ENCODE measurements around the gene MBOAT1. TPM values are rescaled to one million over a fixed set of nuclear protein-coding genes. Genes with fewer than 3 reads are reported as not detected.

The MBOAT1 gene
- total and polyA plus RNA-seq, 3 experiments from 2014 or later, result 3.2 to 12.5 (median 11.6) TPM

GRCh38 chr6:20205722-20206161 is 6.5 kb downstream of the MBOAT1 start:
- Mint-ChIP-seq H3K36me3 (peaks cover 0 to 2% (median 0%) of the 10 kb centered on the region in 3 donors), H3K27me3 (no peaks in the 10 kb centered on the region), H3K9me3 (no peaks in the 10 kb centered on the region), H3K4me3 (peak overlapping the region; percentile 41 to 91 (median 85)), H3K27ac (peak overlapping the region; percentile 85 to 97 (median 94)), H3K4me1 (peaks cover 71 to 95% (median 94%) of the 10 kb centered on the region in 3 donors)
- no peaks in the 10 kb centered on the region for H3K27me3 ChIP-seq (ENCODE audit: insufficient read depth, low read length, poor library complexity, severe bottlenecking)
- peak overlapping the region; percentile 30 for H3K27ac ChIP-seq (ENCODE audit: low read depth, low read length)
- DNase-seq, result no peak
- ChIA-PET CTCF (no interaction called here), POLR2A (no interaction called here)
- peaks cover 47% of the 10 kb centered on the region for H3K4me1 ChIP-seq (ENCODE audit: insufficient read depth, low read length)
- no peaks in the 10 kb centered on the region for H3K9me3 ChIP-seq (ENCODE audit: low read length)
- H3K36me3 ChIP-seq (ENCODE audit: insufficient read depth, low read length), result no peaks in the 10 kb centered on the region
- H3K4me3 ChIP-seq (ENCODE audit: low read length), result no peak overlapping the region

- H3K27ac ChIP-seq (ENCODE audit: low read depth, low read length), result peak overlapping the region; percentile 41
- no peak overlapping the region for H3K4me3 ChIP-seq (ENCODE audit: low read length)
Measured at GRCh38 chr6:20204512-20204894, 7.8 kb downstream of the MBOAT1 start.

GRCh38 chr6:20203561-20204511 is 8.4 kb downstream of the MBOAT1 start:
- no peaks in the 10 kb centered on the region for H3K27me3 ChIP-seq (ENCODE audit: insufficient read depth, low read length, poor library complexity, severe bottlenecking)
- H3K27ac ChIP-seq (ENCODE audit: low read depth, low read length), result peak overlapping the region; percentile 41
- Mint-ChIP-seq H3K4me3 (peak overlapping the region in 4 of 7 donors; percentile 31 to 51 (median 44)), H3K36me3 (peaks cover 0 to 4% (median 3%) of the 10 kb centered on the region in 3 donors), H3K9me3 (no peaks in the 10 kb centered on the region), H3K4me1 (peaks cover 60 to 84% (median 79%) of the 10 kb centered on the region in 3 donors), H3K27ac (peak overlapping the region; percentile 67 to 96 (median 82)), H3K27me3 (no peaks in the 10 kb centered on the region)
- ChIA-PET CTCF (no interaction called here), POLR2A (no interaction called here)
- no peaks in the 10 kb centered on the region for H3K36me3 ChIP-seq (ENCODE audit: insufficient read depth, low read length)
- no peak overlapping the region for H3K4me3 ChIP-seq (ENCODE audit: low read length)
- H3K9me3 ChIP-seq (ENCODE audit: low read length), result no peaks in the 10 kb centered on the region
- no peak for DNase-seq
- H3K4me1 ChIP-seq (ENCODE audit: insufficient read depth, low read length), result peaks cover 44% of the 10 kb centered on the region

More at GRCh38 chr6:20204512-20204894, 7.8 kb downstream of the MBOAT1 start:
- no peak for DNase-seq
- no peaks in the 10 kb centered on the region for H3K27me3 Mint-ChIP-seq
- Histone ChIP-seq H3K9me3 (ENCODE audit: low read length) (no peaks in the 10 kb centered on the region), H3K36me3 (ENCODE audit: insufficient read depth, low read length) (no peaks in the 10 kb centered on the region), H3K4me1 (ENCODE audit: insufficient read depth, low read length) (peaks cover 44% of the 10 kb centered on the region), H3K27me3 (ENCODE audit: insufficient read depth, low read length, poor library complexity, severe bottlenecking) (no peaks in the 10 kb centered on the region)
- peak overlapping the region in 5 of 7 donors; percentile 19 to 85 (median 37) for H3K4me3 Mint-ChIP-seq
- POLR2A ChIA-PET, result no interaction called here
- H3K9me3 Mint-ChIP-seq, result no peaks in the 10 kb centered on the region
- peaks cover 0 to 4% (median 2%) of the 10 kb centered on the region in 3 donors for H3K36me3 Mint-ChIP-seq
- peaks cover 66 to 91% (median 86%) of the 10 kb centered on the region in 3 donors for H3K4me1 Mint-ChIP-seq
- CTCF ChIA-PET, result no interaction called here
- H3K27ac Mint-ChIP-seq, result peak overlapping the region; percentile 67 to 96 (median 82)

- Histone ChIP-seq H3K9me3 (ENCODE audit: low read length) (no peaks in the 10 kb centered on the region), H3K4me1 (ENCODE audit: insufficient read depth, low read length) (peaks cover 44% of the 10 kb centered on the region), H3K4me3 (ENCODE audit: low read length) (no peak overlapping the region), H3K36me3 (ENCODE audit: insufficient read depth, low read length) (no peaks in the 10 kb centered on the region), H3K27ac (ENCODE audit: low read depth, low read length) (peak overlapping the region; percentile 45), H3K27me3 (ENCODE audit: insufficient read depth, low read length, poor library complexity, severe bottlenecking) (no peaks in the 10 kb centered on the region)
- Mint-ChIP-seq H3K27ac (peak overlapping the region in 6 of 8 donors; percentile 32 to 85 (median 60)), H3K4me1 (peaks cover 56 to 84% (median 76%) of the 10 kb centered on the region in 3 donors), H3K36me3 (peaks cover 4 to 10% (median 6%) of the 10 kb centered on the region in 3 donors), H3K27me3 (no peaks in the 10 kb centered on the region), H3K4me3 (no peak overlapping the region), H3K9me3 (no peaks in the 10 kb centered on the region)
- CTCF ChIA-PET, result no interaction called here
- no peak for DNase-seq
- POLR2A ChIA-PET, result no interaction called here
Measured at GRCh38 chr6:20202699-20203302, 9.5 kb downstream of the MBOAT1 start.

GRCh38 chr6:20202324-20202658 is 10.0 kb downstream of the MBOAT1 start:
- ChIA-PET POLR2A (interaction anchor here (0.6 kb wide), 1 partner anchor 309 kb away, joined by 8 read pairs; no protein-coding TSS in a partner anchor), CTCF (interaction anchor here (0.6 kb wide), 1 partner anchor 11 kb away, joined by 3 read pairs; no protein-coding TSS in a partner anchor)
- Histone ChIP-seq H3K36me3 (ENCODE audit: insufficient read depth, low read length) (no peaks in the 10 kb centered on the region), H3K27ac (ENCODE audit: low read depth, low read length) (peak overlapping the region; percentile 45), H3K4me1 (ENCODE audit: insufficient read depth, low read length) (peaks cover 39% of the 10 kb centered on the region), H3K27me3 (ENCODE audit: insufficient read depth, low read length, poor library complexity, severe bottlenecking) (no peaks in the 10 kb centered on the region), H3K4me3 (ENCODE audit: low read length) (no peak overlapping the region), H3K9me3 (ENCODE audit: low read length) (no peaks in the 10 kb centered on the region)
- no peak overlapping the region for H3K27ac Mint-ChIP-seq
- H3K27me3 Mint-ChIP-seq, result no peaks in the 10 kb centered on the region
- H3K4me1 Mint-ChIP-seq, result peaks cover 53 to 79% (median 74%) of the 10 kb centered on the region in 3 donors
- DNase-seq, result no peak
- no peaks in the 10 kb centered on the region for H3K9me3 Mint-ChIP-seq
- H3K36me3 Mint-ChIP-seq, result peaks cover 4 to 11% (median 6%) of the 10 kb centered on the region in 3 donors
- no peak overlapping the region for H3K4me3 Mint-ChIP-seq

DNA sequence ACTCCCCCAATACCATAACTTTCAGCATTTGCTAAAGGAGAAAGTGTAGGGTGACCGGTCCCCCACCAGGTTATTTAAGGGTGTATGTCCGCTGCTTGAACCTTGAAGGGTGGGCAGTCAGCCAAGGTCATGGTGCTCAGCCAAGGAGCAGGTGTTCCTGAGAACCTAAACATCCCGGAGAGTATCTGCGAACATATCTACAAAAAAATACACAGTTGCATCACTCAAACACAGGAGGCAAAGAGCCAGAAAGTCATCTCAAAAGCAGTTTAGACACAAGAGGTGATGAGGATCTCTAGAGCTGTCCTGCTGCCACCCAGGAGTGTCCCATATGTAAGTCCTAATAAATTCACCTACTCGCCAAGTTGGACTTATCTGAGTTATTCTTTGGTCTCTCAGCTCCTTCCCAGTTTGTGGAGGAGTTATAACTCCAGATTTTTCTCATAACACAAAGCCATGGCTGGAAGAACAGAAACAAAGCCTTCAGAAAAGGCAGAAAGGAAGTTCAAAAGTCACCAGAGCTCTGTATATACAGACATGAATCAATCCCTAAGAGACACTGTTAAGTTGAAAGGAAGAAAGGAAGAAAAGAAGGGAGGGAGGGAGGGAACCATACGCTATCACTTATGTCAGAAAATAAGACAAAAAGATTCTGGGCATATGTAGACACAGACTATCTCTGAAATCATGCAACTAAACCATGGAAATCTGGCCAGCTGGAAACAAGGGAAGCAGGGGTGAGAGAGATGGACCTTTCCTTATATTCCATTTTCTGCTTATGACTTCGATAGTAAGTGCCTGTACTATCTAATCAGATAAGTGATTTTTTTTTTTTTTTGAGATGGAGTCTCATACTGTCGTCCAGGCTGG is 11.3 kb downstream of the MBOAT1 start:
- ChIA-PET POLR2A (interaction anchor here (0.7 kb wide), 1 partner anchor 697 kb away, joined by 3 read pairs; no protein-coding TSS in a partner anchor), CTCF (no interaction called here)
- no peaks in the 10 kb centered on the region for H3K9me3 ChIP-seq (ENCODE audit: low read length)
- no peaks in the 10 kb centered on the region for H3K9me3 Mint-ChIP-seq
- H3K4me3 ChIP-seq (ENCODE audit: low read length), result no peak overlapping the region
- peak overlapping the region in 1 of 7 donors; percentile 41 for H3K4me3 Mint-ChIP-seq
- H3K27me3 Mint-ChIP-seq, result no peaks in the 10 kb centered on the region
- no peaks in the 10 kb centered on the region for H3K27me3 ChIP-seq (ENCODE audit: insufficient read depth, low read length, poor library complexity, severe bottlenecking)
- DNase-seq, result no peak
- no peaks in the 10 kb centered on the region for H3K36me3 ChIP-seq (ENCODE audit: insufficient read depth, low read length)
- H3K27ac Mint-ChIP-seq, result peak overlapping the region in 2 of 8 donors; percentile 35 to 71
- H3K36me3 Mint-ChIP-seq, result peaks cover 4 to 10% (median 6%) of the 10 kb centered on the region in 3 donors
- H3K4me1 Mint-ChIP-seq, result peaks cover 40 to 69% (median 66%) of the 10 kb centered on the region in 3 donors
- H3K4me1 ChIP-seq (ENCODE audit: insufficient read depth, low read length), result peaks cover 26% of the 10 kb centered on the region
- H3K27ac ChIP-seq (ENCODE audit: low read depth, low read length), result no peak overlapping the region

DNA sequence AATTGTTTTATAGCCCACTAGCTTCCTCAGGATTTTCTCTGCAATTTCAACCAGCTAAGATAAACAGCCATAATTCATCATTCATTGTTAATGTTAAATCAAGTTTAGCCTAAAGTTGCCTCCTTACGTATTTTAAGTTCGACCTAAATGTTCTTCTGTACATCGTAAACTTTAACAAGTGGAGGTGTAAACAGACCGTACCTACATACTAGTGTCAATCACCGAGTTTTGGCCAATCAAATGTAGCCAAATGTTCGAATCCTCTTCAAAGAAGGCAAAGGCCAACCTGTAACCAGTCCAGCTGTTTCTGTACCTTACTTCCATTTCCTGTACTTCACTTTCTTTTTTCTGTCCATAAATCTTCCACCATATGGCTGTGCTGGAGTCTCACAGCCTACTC is 13.5 kb downstream of the MBOAT1 start:
- Mint-ChIP-seq H3K9me3 (no peaks in the 10 kb centered on the region), H3K4me3 (no peak overlapping the region), H3K27me3 (no peaks in the 10 kb centered on the region), H3K36me3 (peaks cover 4 to 11% (median 8%) of the 10 kb centered on the region in 3 donors), H3K4me1 (peaks cover 21 to 51% (median 45%) of the 10 kb centered on the region in 3 donors), H3K27ac (peak overlapping the region in 1 of 8 donors; percentile 87)
- H3K9me3 ChIP-seq (ENCODE audit: low read length), result no peaks in the 10 kb centered on the region
- H3K27me3 ChIP-seq (ENCODE audit: insufficient read depth, low read length, poor library complexity, severe bottlenecking), result no peaks in the 10 kb centered on the region
- no peaks in the 10 kb centered on the region for H3K36me3 ChIP-seq (ENCODE audit: insufficient read depth, low read length)
- CTCF ChIA-PET, result interaction anchor here (1.1 kb wide), 1 partner anchor 72 kb away, joined by 3 read pairs; no protein-coding TSS in a partner anchor
- peaks cover 4% of the 10 kb centered on the region for H3K4me1 ChIP-seq (ENCODE audit: insufficient read depth, low read length)
- no peak overlapping the region for H3K27ac ChIP-seq (ENCODE audit: low read depth, low read length)
- POLR2A ChIA-PET, result interaction anchor here (0.6 kb wide), 1 partner anchor 13 kb away, joined by 3 read pairs; the partner anchor contains the start of gene MBOAT1
- no peak for DNase-seq
- H3K4me3 ChIP-seq (ENCODE audit: low read length), result no peak overlapping the region

All from CD8-positive, alpha-beta memory T cell (primary cell).